IMR-90 (cell line): Measurements from ENCODE around the gene MUC21. TPM values are rescaled to one million over a fixed set of nuclear protein-coding genes. Genes with fewer than 3 reads are reported as not detected.

Source experiments
- ATAC-seq: fragments of 200-7000 bp; cut with Tn5 transposase; 2 replicates; pipeline ENCODE4 v1.9.1; 2020; ENCODE audit warnings: low read depth, mild to moderate bottlenecking, moderate library complexity
- BruUV-seq: library from RNA; stranded (reverse); fragments of 400-500 nt; replicated peaks from 2 replicates; lab custom pipeline; 2021; lab: Mats Ljungman, UMichigan
- CTCF ChIA-PET: fragments of 300-600 bp; formaldehyde crosslinking; extraction: SDS; loops from one replicate; lab custom pipeline; 2021; ENCODE audit warnings: antibody characterized with exemption; lab: Yijun Ruan, JAX
- POLR2A ChIA-PET: fragments of 300-600 bp; sonication (Branson Sonifier 250); formaldehyde crosslinking; loops from one replicate; lab custom pipeline; 2022; ENCODE audit warnings: antibody characterized with exemption; ENCODE audit not compliant: unreplicated experiment; lab: Charles Lee
- DNase-seq: peaks from one replicate; pipeline ENCODE4 v3.0.0; 2013
- H2AFZ ChIP-seq: replicated peaks from 2 replicates; pipeline ENCODE3; 2013; ENCODE audit warnings: low read length, mild to moderate bottlenecking; ENCODE audit not compliant: poor library complexity
- H2AK5ac ChIP-seq: 2 replicates; pipeline ENCODE4 v1.6.1; 2013; ENCODE audit warnings: low read depth, low read length, inconsistent platforms
- H2AK9ac ChIP-seq: replicated peaks from 2 replicates; pipeline ENCODE3; 2013; ENCODE audit warnings: mild to moderate bottlenecking, low read depth, low read length, moderate library complexity; ENCODE audit not compliant: poor library complexity
- H2BK120ac ChIP-seq: 2 replicates; pipeline ENCODE4 v1.6.1; 2013; ENCODE audit warnings: low read depth, low read length, inconsistent platforms
- H2BK15ac ChIP-seq: 3 replicates; pipeline ENCODE4 v1.6.1; 2013; ENCODE audit warnings: low read depth, low read length, inconsistent platforms
- H2BK20ac ChIP-seq: 2 replicates; pipeline ENCODE4 v1.6.1; 2013; ENCODE audit warnings: low read depth, mild to moderate bottlenecking, inconsistent platforms, low read length, moderate library complexity
- H2BK5ac ChIP-seq: 2 replicates; pipeline ENCODE4 v1.6.1; 2013; ENCODE audit warnings: mild to moderate bottlenecking, low read depth, low read length, inconsistent platforms; ENCODE audit not compliant: poor library complexity, severe bottlenecking
- H3K14ac ChIP-seq: replicated peaks from 2 replicates; pipeline ENCODE4 v1.6.1; 2013; ENCODE audit warnings: low read depth, low read length, inconsistent platforms
- H3K18ac ChIP-seq: 2 replicates; pipeline ENCODE4 v1.6.1; 2013; ENCODE audit warnings: low read depth, low read length, control low read depth
- H3K23ac ChIP-seq: 2 replicates; pipeline ENCODE4 v1.6.1; 2013; ENCODE audit warnings: low read depth, low read length, inconsistent platforms
- H3K27ac ChIP-seq: 2 replicates; pipeline ENCODE4 v1.5.1; 2013; ENCODE audit warnings: mild to moderate bottlenecking, control low read depth, low read length; ENCODE audit not compliant: insufficient read depth
- H3K27me3 ChIP-seq: 2 replicates; pipeline ENCODE4 v1.6.1; 2013; ENCODE audit warnings: low read length; ENCODE audit not compliant: control insufficient read depth, insufficient read depth
- H3K36me3 ChIP-seq: 2 replicates; pipeline ENCODE4 v1.6.1; 2013; ENCODE audit warnings: low read length, mixed read lengths; ENCODE audit not compliant: control insufficient read depth, insufficient read depth
- H3K4ac ChIP-seq: 2 replicates; pipeline ENCODE4 v1.6.1; 2013; ENCODE audit warnings: low read depth, low read length, inconsistent platforms
- H3K4me1 ChIP-seq: 2 replicates; pipeline ENCODE4 v1.6.1; 2013; ENCODE audit warnings: low read length, mixed read lengths; ENCODE audit not compliant: control insufficient read depth, insufficient read depth
- H3K4me2 ChIP-seq: 2 replicates; pipeline ENCODE4 v1.6.1; 2013; ENCODE audit warnings: low read depth, mild to moderate bottlenecking, control low read depth, low read length, moderate library complexity
- H3K4me3 ChIP-seq: 2 replicates; pipeline ENCODE4 v1.5.1; 2013; ENCODE audit warnings: low read depth, mild to moderate bottlenecking, control low read depth, low read length, moderate library complexity; ENCODE audit not compliant: insufficient read depth
- H3K56ac ChIP-seq: 2 replicates; pipeline ENCODE4 v1.6.1; 2013; ENCODE audit warnings: low read length, inconsistent platforms; ENCODE audit not compliant: insufficient read depth; ENCODE audit errors: extremely low read depth
- H3K79me1 ChIP-seq, 2 experiments: 2 replicates each; pipeline ENCODE4 v1.6.1; 2013; ENCODE audit warnings: low read length in 2 of 2, inconsistent platforms in 1 of 2, low read depth in 1 of 2
- H3K9ac ChIP-seq: 2 replicates; pipeline ENCODE4 v1.6.1; 2013; ENCODE audit warnings: low read depth, low read length, control low read depth
- H3K9me1 ChIP-seq: 2 replicates; pipeline ENCODE4 v1.6.1; 2013; ENCODE audit warnings: low read length, inconsistent platforms; ENCODE audit not compliant: insufficient read depth
- H3K9me3 ChIP-seq: 2 replicates; pipeline ENCODE4 v1.6.1; 2013; ENCODE audit warnings: low read length; ENCODE audit not compliant: control insufficient read depth, insufficient read depth
- H4K20me1 ChIP-seq: 2 replicates; pipeline ENCODE4 v1.6.1; 2013; ENCODE audit warnings: low read length, inconsistent platforms; ENCODE audit not compliant: insufficient read depth
- H4K5ac ChIP-seq: 2 replicates; pipeline ENCODE4 v1.6.1; 2013; ENCODE audit warnings: mild to moderate bottlenecking, low read depth, low read length, control low read depth
- H4K8ac ChIP-seq, 2 experiments: 2 replicates each; pipeline ENCODE4 v1.6.1; 2013; ENCODE audit warnings: low read depth in 2 of 2, low read length in 2 of 2, control low read depth in 1 of 2, inconsistent platforms in 1 of 2
- H4K91ac ChIP-seq: 2 replicates; pipeline ENCODE4 v1.6.1; 2013; ENCODE audit warnings: low read depth, low read length, inconsistent platforms; ENCODE audit not compliant: insufficient read depth
- CTCF ChIP-seq: conservative IDR thresholded peaks from 2 replicates; pipeline ENCODE4 v1.5.1; 2012; ENCODE audit warnings: mild to moderate bottlenecking, low read depth, low read length, improper control_type of control experiment
- ELK1 ChIP-seq: fragments of 150-350 bp; IDR thresholded peaks from 2 replicates; pipeline ENCODE4 v1.6.1; 2016; ENCODE audit warnings: low read depth, mild to moderate bottlenecking, low read length, moderate library complexity, borderline replicate concordance
- FOS ChIP-seq: fragments of 150-350 bp; IDR thresholded peaks from 2 replicates; pipeline ENCODE4 v1.6.1; 2016; ENCODE audit warnings: low read depth, low read length
- MAZ ChIP-seq: IDR thresholded peaks from 2 replicates; pipeline ENCODE4 v1.6.1; 2012; ENCODE audit warnings: low read depth, mild to moderate bottlenecking, low read length, improper control_type of control experiment, moderate library complexity, borderline replicate concordance
- POLR2A ChIP-seq: IDR thresholded peaks from 2 replicates; pipeline ENCODE4 v1.6.1; 2012; ENCODE audit warnings: mild to moderate bottlenecking, low read depth, low read length
- RAD21 ChIP-seq: IDR thresholded peaks from 2 replicates; pipeline ENCODE4 v1.6.1; 2012; ENCODE audit warnings: low read length, improper control_type of control experiment
- USF2 ChIP-seq: fragments of 150-350 bp; IDR thresholded peaks from 2 replicates; pipeline ENCODE4 v1.6.1; 2017; ENCODE audit warnings: mild to moderate bottlenecking, antibody characterized with exemption, low read length, low read depth
- WGBS, 2 experiments: methylation state at CpG; one replicate each; pipeline versions ENCODE4 v1.1.5 to v1.1.7; 2013; ENCODE audit warnings: missing lambda C conversion rate in 2 of 2; ENCODE audit not compliant: insufficient read length in 1 of 2; ENCODE audit errors: extremely low coverage in 2 of 2; 5-methylcytosine and 5-hydroxymethylcytosine counted together
- dilution Hi-C: fragments of 300-500 bp; cut with HindIII; formaldehyde crosslinking; loops from one replicate; pipeline ENCODE4 v1.14.3; 2018; ENCODE audit warnings: low sequenced_read_pairs; ENCODE audit not compliant: unreplicated experiment
- in situ Hi-C: fragments of 300-500 bp; cut with MboI; formaldehyde crosslinking; loops from 3 replicates; pipeline ENCODE4 v1.14.3; 2019; ENCODE audit warnings: low sequenced_read_pairs, inconsistent platforms, mixed read lengths
- intact Hi-C: fragments of 100-400 bp; cut with micrococcal nuclease; formaldehyde crosslinking; loops from 2 replicates; pipeline ENCODE4 v1.10.0; 2022
- polyA plus RNA-seq, 3 experiments: library from polyadenylated mRNA; depleted of rRNA; stranded (reverse); fragments of >200 nt; gene quantifications; 2 replicates each; pipeline ENCODE4 v1.2.3, GENCODE V29; 2012; ENCODE audit warnings: low replicate concordance in 1 of 3
- total RNA-seq: library from RNA; depleted of rRNA; stranded (reverse); fragments of >200 nt; gene quantifications from 2 replicates; pipeline ENCODE4 v1.2.3, GENCODE V29; 2012

MUC21 gene
- total and polyA plus RNA-seq, 2 of the 4 experiments (the other 2 are of a cell fraction), result not detected

DNA sequence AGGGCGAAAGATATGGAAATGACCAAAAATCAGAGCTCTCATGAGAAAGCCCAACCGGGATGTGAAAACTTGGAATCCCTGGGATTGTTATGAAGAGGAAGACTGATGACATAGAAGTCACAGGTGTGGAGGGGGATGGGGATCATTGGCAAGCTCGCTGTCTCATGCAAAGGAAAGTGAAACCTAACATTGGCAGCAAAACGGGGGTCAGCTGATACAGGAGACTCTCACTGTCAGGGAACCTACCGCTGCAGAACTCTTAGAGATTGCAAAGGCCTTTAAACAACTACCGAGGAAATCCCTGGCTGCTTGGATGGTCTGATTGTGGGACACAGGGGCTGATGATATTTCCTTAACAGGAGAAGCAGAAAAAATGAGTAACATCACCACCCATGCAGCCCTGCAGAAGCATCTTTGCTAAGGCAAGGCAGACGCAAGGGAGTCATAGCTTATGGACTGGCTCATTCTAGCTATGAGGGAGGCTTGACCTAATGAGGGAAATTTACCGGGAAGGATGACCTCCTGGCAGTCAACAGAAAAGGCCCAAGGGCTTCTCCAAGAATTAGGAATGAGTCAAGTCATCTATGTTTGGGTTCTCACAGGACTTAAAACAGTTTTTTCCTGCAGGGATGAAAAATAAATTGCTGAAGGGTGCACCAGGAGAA lies 7.0 kb downstream of the MUC21 start:
- no peak overlapping the region for H3K27ac ChIP-seq
- no peak overlapping the region for H2AFZ ChIP-seq
- CTCF ChIA-PET, result interaction anchor here (0.8 kb wide), 1 partner anchor 80 kb away, joined by 3 read pairs; no protein-coding TSS in a partner anchor
- DNase-seq, result no peak
- H2BK120ac ChIP-seq, result no peak overlapping the region
- dilution Hi-C loops (no loop called here), in situ Hi-C loops (no loop called here), intact Hi-C loops (no loop called here)
- no peaks in the 10 kb centered on the region for H3K79me1 ChIP-seq
- H2AK9ac ChIP-seq, result no peak overlapping the region
- no peaks in the 10 kb centered on the region; the same call in 1 of the 2 replicates for H4K20me1 ChIP-seq
- H2BK20ac ChIP-seq, result no peak overlapping the region
- no peak overlapping the region for H4K8ac ChIP-seq
- H3K23ac ChIP-seq, result no peak overlapping the region
- no peaks in the 10 kb centered on the region for H3K4me1 ChIP-seq
- POLR2A ChIA-PET, result no interaction called here
- no peak overlapping the region for H3K9ac ChIP-seq
- no peak overlapping the region for H3K4me3 ChIP-seq
- H3K36me3 ChIP-seq, result no peaks in the 10 kb centered on the region
- H4K91ac ChIP-seq, result no peak overlapping the region
- no peak overlapping the region for H3K4ac ChIP-seq
- H2BK5ac ChIP-seq, result no peak overlapping the region
- no peaks in the 10 kb centered on the region for H3K9me3 ChIP-seq
- no peak overlapping the region for H3K18ac ChIP-seq
- H3K4me2 ChIP-seq, result no peak overlapping the region
- no peaks in the 10 kb centered on the region for H3K9me1 ChIP-seq
- no peak for TF ChIP-seq FOS
- no peak for TF ChIP-seq POLR2A
- no peak for TF ChIP-seq MAZ
- TF ChIP-seq ELK1, result no peak
- TF ChIP-seq CTCF, result no peak
- TF ChIP-seq USF2, result no peak
- TF ChIP-seq RAD21, result no peak
- no peak for ATAC-seq
- no peak overlapping the region for H2BK15ac ChIP-seq
- no peak overlapping the region for H3K56ac ChIP-seq
- no peak overlapping the region for H4K5ac ChIP-seq
- no peak overlapping the region for H3K14ac ChIP-seq
- peaks cover 12% of the 10 kb centered on the region for H3K27me3 ChIP-seq
- no TSS peak for BruUV-seq
- 49% methylated on average over 4 of the region's 8 CpGs; no CpG with 5 or more reads in 1 of the 2 experiments for WGBS, 2 experiments
- H2AK5ac ChIP-seq, result no peak overlapping the region
